ENCODE measurements around the gene OR14C36.

- TF ChIP-seq CTCF (IDR thresholded peaks at IDR 0.05; ENCODE audit: insufficient read depth, low read length, poor library complexity, severe bottlenecking) = no peak
- TF ChIP-seq EZH2phosphoT487 (conservative IDR thresholded peaks at IDR 0.05; ENCODE audit: low read length) = no peak
These were observed 44.5 kb downstream of the OR14C36 start for GRCh38 chr1:248393050-248393449.

Data from SU-DHL-6 (cell line).